Aorta (tissue), 5 donors: ENCODE data around the gene ARID5B. TPM values are rescaled to one million over a fixed set of nuclear protein-coding genes. Genes with fewer than 3 reads are reported as not detected.

Experiments used
- ATAC-seq: fragments of 200-7000 bp; cut with Tn5 transposase; one replicate; pipeline ENCODE4 v1.9.1; 2022; ENCODE audit warnings: moderate library complexity; ENCODE audit not compliant: low FRiP score
- DNase-seq, 2 donors: peaks; one replicate each; pipeline ENCODE4 v3.0.0-alpha.2; 2020
- H3K27ac ChIP-seq, 2 donors: one replicate each; pipeline ENCODE4 v1.5.1; 2013; ENCODE audit warnings: low read length in 2 of 2, mild to moderate bottlenecking in 2 of 2, moderate library complexity in 2 of 2, control low read depth in 1 of 2, inconsistent platforms in 1 of 2, low read depth in 1 of 2
- H3K27me3 ChIP-seq, 2 donors: one replicate each; pipeline ENCODE4 v1.6.1; 2013; ENCODE audit warnings: control low read depth in 1 of 2, low read length in 1 of 2, mild to moderate bottlenecking in 1 of 2, moderate library complexity in 1 of 2; ENCODE audit not compliant: insufficient read depth in 2 of 2, control insufficient read depth in 1 of 2
- H3K36me3 ChIP-seq, 2 donors: one replicate each; pipeline ENCODE4 v1.6.1; 2013; ENCODE audit warnings: control low read depth in 1 of 2, low read length in 1 of 2, mild to moderate bottlenecking in 1 of 2; ENCODE audit not compliant: insufficient read depth in 2 of 2, control insufficient read depth in 1 of 2
- H3K4me1 ChIP-seq, 2 donors: one replicate each; pipeline ENCODE4 v1.6.1; 2013; ENCODE audit warnings: low read length in 2 of 2, control low read depth in 1 of 2, mild to moderate bottlenecking in 1 of 2, moderate library complexity in 1 of 2; ENCODE audit not compliant: insufficient read depth in 2 of 2, control insufficient read depth in 1 of 2
- H3K4me3 ChIP-seq, 2 donors: one replicate each; pipeline ENCODE4 v1.5.1; 2013; ENCODE audit warnings: low read length in 2 of 2, control low read depth in 1 of 2, mild to moderate bottlenecking in 1 of 2
- H3K9me3 ChIP-seq: one replicate; pipeline ENCODE4 v1.6.1; 2013; ENCODE audit warnings: mild to moderate bottlenecking, low read length; ENCODE audit not compliant: control insufficient read depth
- WGBS, 2 donors: extraction: QIAGEN DNeasy Blood & Tissue Kit; methylation state at CpG; one replicate each; pipeline ENCODE4 v1.1.7; 2013; 5-methylcytosine and 5-hydroxymethylcytosine counted together
- intact Hi-C, 2 donors: fragments of 100-400 bp; cut with DNase I; formaldehyde crosslinking; loops; one replicate each; pipeline versions ENCODE4 v1.14.2 to v1.15.0; 2022
- polyA plus RNA-seq, 2 donors: library from polyadenylated mRNA; stranded (reverse); fragments of 200-250 nt; gene quantifications; one replicate each; pipeline ENCODE4 v1.2.3, GENCODE V29; 2013
- total RNA-seq, 2 donors: library from RNA; stranded (reverse); fragmentation: NEBNext Ultra II Directional; extraction: Animal tissue kit (Norgen Biotek cat#: 25700); gene quantifications; one replicate each; pipeline ENCODE4 v1.2.1, GENCODE V29; 2021
- donor health status: healthy with polysubstance abuse.
- donor health status: Bipolar disorder and iron deficiency.
- donor health status: DM: no; HTN: no; CAD: no.
- donor health status: DM: no; HTN: no; CAD: no.
- donor health status: DM: yes; HTN: yes; CAD: no.

The ARID5B gene
- total and polyA plus RNA-seq, 4 donors, result 7.8 to 143 (median 49.7) TPM

- intact Hi-C loops, result loop anchor here in 1 of 2 donors (5.0 kb wide), 1 partner anchor 37 kb away; no protein-coding TSS in a partner anchor
- Histone ChIP-seq H3K4me1 (peaks cover 13 to 25% of the 10 kb centered on the region in 2 donors), H3K27ac (peak overlapping the region in 1 of 2 donors; percentile 82), H3K9me3 (no peaks in the 10 kb centered on the region), H3K4me3 (peak overlapping the region; percentile 26 to 40), H3K27me3 (no peaks in the 10 kb centered on the region), H3K36me3 (peaks cover 4 to 5% of the 10 kb centered on the region in 2 donors)
- DNase-seq (no peak), ATAC-seq (no peak)
- WGBS, 2 donors, result 23 to 33% methylated on average over 1 of the region's 1 CpG
These were observed 153.3 kb downstream of the ARID5B start for GRCh38 chr10:62054830-62055229.

- no peaks in the 10 kb centered on the region for H3K9me3 ChIP-seq
- H3K4me3 ChIP-seq, result peak overlapping the region in 1 of 2 donors; percentile 9
- H3K27me3 ChIP-seq, result no peaks in the 10 kb centered on the region
- ATAC-seq (no peak), DNase-seq (no peak)
- intact Hi-C loops, result loop anchor here in 1 of 2 donors (5.0 kb wide), 1 partner anchor 36 kb away; no protein-coding TSS in a partner anchor
- WGBS, 2 donors, result 66 to 71% methylated on average over 2 of the region's 2 CpGs
- peak overlapping the region; percentile 82 to 87 for H3K27ac ChIP-seq
- peaks cover 4 to 5% of the 10 kb centered on the region in 2 donors for H3K36me3 ChIP-seq
- H3K4me1 ChIP-seq, result peaks cover 13 to 27% of the 10 kb centered on the region in 2 donors
These were observed 154.7 kb downstream of the ARID5B start for GRCh38 chr10:62056219-62056618.

GRCh38 chr10:62056698-62057097 lies 155.2 kb downstream of the ARID5B start:
- intact Hi-C loops, result loop anchor here in 1 of 2 donors (5.0 kb wide), 1 partner anchor 36 kb away; no protein-coding TSS in a partner anchor
- DNase-seq (no peak), ATAC-seq (peak; percentile 7)
- Histone ChIP-seq H3K9me3 (no peaks in the 10 kb centered on the region), H3K36me3 (peaks cover 5 to 7% of the 10 kb centered on the region in 2 donors), H3K4me1 (peaks cover 18 to 27% of the 10 kb centered on the region in 2 donors), H3K27ac (peak overlapping the region; percentile 87 to 99), H3K4me3 (peak overlapping the region in 1 of 2 donors; percentile 2), H3K27me3 (no peaks in the 10 kb centered on the region)
- WGBS, 2 donors, result 35 to 39% methylated on average over 3 of the region's 3 CpGs

DNA sequence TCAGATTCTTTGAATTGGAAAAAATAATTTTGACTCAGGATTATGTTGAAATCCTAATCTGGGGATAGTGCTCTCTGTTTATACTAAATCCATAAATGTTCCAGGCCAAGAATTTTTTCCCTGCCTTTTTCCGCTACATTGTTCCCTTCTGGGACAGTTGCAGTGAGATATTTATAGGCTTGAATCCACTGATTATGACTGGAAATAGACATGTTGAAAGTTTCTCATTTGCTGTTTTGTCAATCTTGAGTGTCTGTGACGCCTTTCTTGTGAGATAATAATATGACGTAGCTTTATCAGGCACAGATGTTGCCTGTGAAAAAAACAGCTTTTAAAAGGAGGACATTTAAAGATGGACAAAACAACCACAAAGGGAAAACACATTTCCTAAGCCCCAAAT lies 155.9 kb downstream of the ARID5B start:
- ATAC-seq, result peak; percentile 88
- intact Hi-C loops, result loop anchor here in 1 of 2 donors (5.0 kb wide), 1 partner anchor 35 kb away; no protein-coding TSS in a partner anchor
- peak overlapping the region in 1 of 2 donors; percentile 54 for H3K4me3 ChIP-seq
- H3K27ac ChIP-seq, result peak overlapping the region in 1 of 2 donors; percentile 28
- H3K27me3 ChIP-seq, result no peaks in the 10 kb centered on the region
- no peaks in the 10 kb centered on the region for H3K9me3 ChIP-seq
- WGBS, 2 donors, result 4 to 6% methylated on average over 3 of the region's 3 CpGs
- DNase-seq, result no peak
- peaks cover 15 to 27% of the 10 kb centered on the region in 2 donors for H3K4me1 ChIP-seq
- H3K36me3 ChIP-seq, result peaks cover 5 to 7% of the 10 kb centered on the region in 2 donors

DNA sequence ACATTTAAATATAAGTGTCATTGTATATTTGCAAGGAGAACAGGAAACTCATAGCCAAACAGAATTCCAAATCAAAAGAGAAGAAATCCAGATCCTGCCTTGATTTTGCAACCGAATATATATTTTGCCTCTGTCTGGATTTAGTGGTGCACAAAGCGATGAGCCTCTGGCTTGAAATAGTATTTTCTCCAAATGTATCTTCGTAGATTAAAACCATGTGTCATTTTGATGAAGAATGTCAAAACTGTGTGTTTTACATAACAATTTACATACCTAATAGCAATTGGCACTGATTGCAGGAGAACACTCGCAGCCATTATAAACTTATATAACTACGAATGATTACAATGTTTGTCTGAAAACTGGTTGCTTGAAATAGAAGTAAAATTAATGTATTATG lies 156.4 kb downstream of the ARID5B start:
- Histone ChIP-seq H3K27ac (peak overlapping the region in 1 of 2 donors; percentile 28), H3K9me3 (no peaks in the 10 kb centered on the region), H3K27me3 (no peaks in the 10 kb centered on the region), H3K4me3 (peak overlapping the region in 1 of 2 donors; percentile 18), H3K4me1 (peaks cover 11 to 27% of the 10 kb centered on the region in 2 donors), H3K36me3 (peaks cover 3 to 4% of the 10 kb centered on the region in 2 donors)
- intact Hi-C loops, result loop anchor here in 1 of 2 donors (5.0 kb wide), 1 partner anchor 34 kb away; no protein-coding TSS in a partner anchor
- no peak for ATAC-seq
- 24 to 30% methylated on average over 5 of the region's 5 CpGs for WGBS, 2 donors
- DNase-seq, result no peak

DNA sequence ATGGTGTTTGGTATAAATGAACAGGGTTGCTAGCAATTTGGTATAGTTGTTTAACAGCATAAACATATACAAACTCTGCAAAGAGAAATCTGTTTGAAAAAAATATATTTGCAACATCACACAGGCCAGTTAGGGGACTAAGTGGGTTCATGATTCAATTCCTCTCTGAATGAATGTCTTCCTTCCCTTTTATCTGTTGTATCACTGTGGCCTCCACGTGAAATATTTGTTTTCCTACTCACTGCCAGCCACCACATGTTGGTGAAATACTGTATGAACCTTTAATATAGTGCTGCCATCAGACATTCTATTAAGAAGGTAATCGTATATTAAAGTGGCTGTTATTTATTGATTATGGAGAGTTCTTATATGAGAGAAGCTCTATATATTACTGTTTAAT lies 157.0 kb downstream of the ARID5B start:
- peaks cover 3 to 4% of the 10 kb centered on the region in 2 donors for H3K36me3 ChIP-seq
- no peaks in the 10 kb centered on the region for H3K27me3 ChIP-seq
- H3K4me1 ChIP-seq, result peaks cover 11 to 25% of the 10 kb centered on the region in 2 donors
- H3K9me3 ChIP-seq, result no peaks in the 10 kb centered on the region
- WGBS, 2 donors, result 32 to 33% methylated on average over 2 of the region's 2 CpGs
- H3K27ac ChIP-seq, result peak overlapping the region in 1 of 2 donors; percentile 57
- intact Hi-C loops, result loop anchor here in 1 of 2 donors (5.0 kb wide), 1 partner anchor 34 kb away; no protein-coding TSS in a partner anchor
- no peak for ATAC-seq
- H3K4me3 ChIP-seq, result no peak overlapping the region
- no peak for DNase-seq

DNA sequence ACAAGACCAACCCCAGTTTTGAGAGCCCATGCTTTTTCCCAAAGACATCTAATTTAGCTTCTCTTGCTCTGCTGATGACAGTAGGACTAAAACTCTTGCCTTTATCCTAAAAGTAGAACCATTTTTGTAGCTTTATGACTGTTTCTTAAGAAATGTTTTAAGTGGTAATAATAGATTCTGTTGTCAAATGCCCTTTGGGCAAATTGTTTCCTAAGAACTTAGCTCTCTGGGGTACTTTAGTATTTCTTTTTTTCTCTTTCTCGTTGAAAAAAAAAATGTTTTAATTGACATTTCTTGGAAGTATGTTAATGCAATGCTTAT lies 157.4 kb downstream of the ARID5B start:
- intact Hi-C loops, result loop anchor here in 1 of 2 donors (5.0 kb wide), 1 partner anchor 33 kb away; no protein-coding TSS in a partner anchor
- H3K9me3 ChIP-seq, result no peaks in the 10 kb centered on the region
- peaks cover 14 to 23% of the 10 kb centered on the region in 2 donors for H3K4me1 ChIP-seq

GRCh38 chr10:62059217-62059920 lies 157.9 kb downstream of the ARID5B start:
- intact Hi-C loops, result loop anchor here in 1 of 2 donors (5.0 kb wide), 1 partner anchor 33 kb away; no protein-coding TSS in a partner anchor
- H3K27ac ChIP-seq, result peak overlapping the region in 1 of 2 donors; percentile 67
- H3K27me3 ChIP-seq, result no peaks in the 10 kb centered on the region

More for the DNA sequence above, 157.4 kb downstream of the ARID5B start:
- peak overlapping the region in 1 of 2 donors; percentile 67 for H3K27ac ChIP-seq
- H3K36me3 ChIP-seq, result peaks cover under 1 to 4% of the 10 kb centered on the region in 2 donors
- no peak for DNase-seq
- 4 to 7% methylated on average over 1 of the region's 1 CpG for WGBS, 2 donors
- ATAC-seq, result no peak
- no peak overlapping the region for H3K4me3 ChIP-seq
- H3K27me3 ChIP-seq, result no peaks in the 10 kb centered on the region

More at GRCh38 chr10:62059217-62059920, 157.9 kb downstream of the ARID5B start:
- no peak for DNase-seq
- no peak overlapping the region for H3K4me3 ChIP-seq
- WGBS, 2 donors, result 11 to 14% methylated on average over 4 of the region's 4 CpGs
- no peaks in the 10 kb centered on the region for H3K9me3 ChIP-seq
- peaks cover 0 to 4% of the 10 kb centered on the region in 2 donors for H3K36me3 ChIP-seq
- peaks cover 14 to 23% of the 10 kb centered on the region in 2 donors for H3K4me1 ChIP-seq
- ATAC-seq, result no peak
